ENCODE measurements around the gene CCNT2.

CCNT2 gene

GRCh38 chr2:134884435-134884834, 34.2 kb upstream of the CCNT2 start:
- H3K9me3 ChIP-seq (ENCODE audit: insufficient read depth, low read length, severe bottlenecking) = no peaks in the 10 kb centered on the region

GRCh38 chr2:134892282-134893035, 26.2 kb upstream of the CCNT2 start:
- Histone ChIP-seq H3K9me3 (ENCODE audit: insufficient read depth, low read length, severe bottlenecking) (no peaks in the 10 kb centered on the region), H3K4me1 (ENCODE audit: insufficient read depth, low read length) (no peaks in the 10 kb centered on the region), H4K20me1 (ENCODE audit: insufficient read depth, low read length) (no peaks in the 10 kb centered on the region), H3K9ac (ENCODE audit: low read depth, low read length) (no peak overlapping the region), H3K79me2 (ENCODE audit: insufficient read depth, low read length) (no peaks in the 10 kb centered on the region), H3K27ac (ENCODE audit: low read length) (no peak overlapping the region), H2AFZ (ENCODE audit: low read depth, low read length) (no peak overlapping the region), H3K27me3 (ENCODE audit: insufficient read depth, low read length, poor library complexity) (no peaks in the 10 kb centered on the region), H3K4me3 (ENCODE audit: low read depth in 1 of 2, low read length in 2 of 2) (no peak overlapping the region), H3K36me3 (ENCODE audit: insufficient read depth, low read length) (no peaks in the 10 kb centered on the region), H3K4me2 (ENCODE audit: insufficient read depth, low read length) (no peak overlapping the region)
- ATAC-seq (ENCODE audit: insufficient read depth, low read depth) (no peak), DNase-seq (no peak)
- TF ChIP-seq CTCF (IDR thresholded peaks at IDR 0.05; ENCODE audit: borderline replicate concordance, extremely low read depth, low read length, poor library complexity, severe bottlenecking) (no peak), EZH2 (IDR thresholded peaks at IDR 0.05; ENCODE audit: borderline replicate concordance, low read depth, low read length, severe bottlenecking) (no peak)

More at GRCh38 chr2:134884435-134884834, 34.2 kb upstream of the CCNT2 start:
- ATAC-seq (ENCODE audit: insufficient read depth, low read depth) (no peak), DNase-seq (no peak)
- no peaks in the 10 kb centered on the region for H3K4me1 ChIP-seq (ENCODE audit: insufficient read depth, low read length)
- no peak overlapping the region for H3K4me3 ChIP-seq (ENCODE audit: low read depth in 1 of 2, low read length in 2 of 2)
- TF ChIP-seq EZH2 (IDR thresholded peaks at IDR 0.05; ENCODE audit: borderline replicate concordance, low read depth, low read length, severe bottlenecking) = no peak
- no peak for TF ChIP-seq CTCF (IDR thresholded peaks at IDR 0.05; ENCODE audit: borderline replicate concordance, extremely low read depth, low read length, poor library complexity, severe bottlenecking)
- no peaks in the 10 kb centered on the region for H3K27me3 ChIP-seq (ENCODE audit: insufficient read depth, low read length, poor library complexity)
- H3K9ac ChIP-seq (ENCODE audit: low read depth, low read length) = no peak overlapping the region
- no peaks in the 10 kb centered on the region for H4K20me1 ChIP-seq (ENCODE audit: insufficient read depth, low read length)
- no peak overlapping the region for H3K4me2 ChIP-seq (ENCODE audit: insufficient read depth, low read length)
- no peaks in the 10 kb centered on the region for H3K36me3 ChIP-seq (ENCODE audit: insufficient read depth, low read length)
- H3K79me2 ChIP-seq (ENCODE audit: insufficient read depth, low read length) = no peaks in the 10 kb centered on the region
- H2AFZ ChIP-seq (ENCODE audit: low read depth, low read length) = no peak overlapping the region
- no peak overlapping the region for H3K27ac ChIP-seq (ENCODE audit: low read length)

- H4K20me1 ChIP-seq (ENCODE audit: insufficient read depth, low read length) = no peaks in the 10 kb centered on the region
- no peaks in the 10 kb centered on the region for H3K4me1 ChIP-seq (ENCODE audit: insufficient read depth, low read length)
- no peak overlapping the region for H3K4me2 ChIP-seq (ENCODE audit: insufficient read depth, low read length)
- H3K9me3 ChIP-seq (ENCODE audit: insufficient read depth, low read length, severe bottlenecking) = no peaks in the 10 kb centered on the region
- no peak overlapping the region for H3K27ac ChIP-seq (ENCODE audit: low read length)
- no peak overlapping the region for H3K4me3 ChIP-seq (ENCODE audit: low read depth in 1 of 2, low read length in 2 of 2)
- no peak for TF ChIP-seq EZH2 (IDR thresholded peaks at IDR 0.05; ENCODE audit: borderline replicate concordance, low read depth, low read length, severe bottlenecking)
- TF ChIP-seq CTCF (IDR thresholded peaks at IDR 0.05; ENCODE audit: borderline replicate concordance, extremely low read depth, low read length, poor library complexity, severe bottlenecking) = peak; percentile 50
- H3K36me3 ChIP-seq (ENCODE audit: insufficient read depth, low read length) = no peaks in the 10 kb centered on the region
- H3K79me2 ChIP-seq (ENCODE audit: insufficient read depth, low read length) = no peaks in the 10 kb centered on the region
- no peak overlapping the region for H2AFZ ChIP-seq (ENCODE audit: low read depth, low read length)
- DNase-seq (no peak), ATAC-seq (ENCODE audit: insufficient read depth, low read depth) (no peak)
- no peak overlapping the region for H3K9ac ChIP-seq (ENCODE audit: low read depth, low read length)
- H3K27me3 ChIP-seq (ENCODE audit: insufficient read depth, low read length, poor library complexity) = no peaks in the 10 kb centered on the region
These were observed 20.7 kb upstream of the CCNT2 start for GRCh38 chr2:134897932-134898331.

Measured in DND-41 (cell line).